HG03280 (cell line): ENCODE data around the gene KCNG2.

Experiments
- ATAC-seq: cut with Tn5 transposase; IDR thresholded peaks from one replicate; pipeline ENCODE4 v1.9.1; 2021; ENCODE audit warnings: mild to moderate bottlenecking, moderate library complexity; ENCODE audit not compliant: unreplicated experiment

KCNG2 gene

DNA sequence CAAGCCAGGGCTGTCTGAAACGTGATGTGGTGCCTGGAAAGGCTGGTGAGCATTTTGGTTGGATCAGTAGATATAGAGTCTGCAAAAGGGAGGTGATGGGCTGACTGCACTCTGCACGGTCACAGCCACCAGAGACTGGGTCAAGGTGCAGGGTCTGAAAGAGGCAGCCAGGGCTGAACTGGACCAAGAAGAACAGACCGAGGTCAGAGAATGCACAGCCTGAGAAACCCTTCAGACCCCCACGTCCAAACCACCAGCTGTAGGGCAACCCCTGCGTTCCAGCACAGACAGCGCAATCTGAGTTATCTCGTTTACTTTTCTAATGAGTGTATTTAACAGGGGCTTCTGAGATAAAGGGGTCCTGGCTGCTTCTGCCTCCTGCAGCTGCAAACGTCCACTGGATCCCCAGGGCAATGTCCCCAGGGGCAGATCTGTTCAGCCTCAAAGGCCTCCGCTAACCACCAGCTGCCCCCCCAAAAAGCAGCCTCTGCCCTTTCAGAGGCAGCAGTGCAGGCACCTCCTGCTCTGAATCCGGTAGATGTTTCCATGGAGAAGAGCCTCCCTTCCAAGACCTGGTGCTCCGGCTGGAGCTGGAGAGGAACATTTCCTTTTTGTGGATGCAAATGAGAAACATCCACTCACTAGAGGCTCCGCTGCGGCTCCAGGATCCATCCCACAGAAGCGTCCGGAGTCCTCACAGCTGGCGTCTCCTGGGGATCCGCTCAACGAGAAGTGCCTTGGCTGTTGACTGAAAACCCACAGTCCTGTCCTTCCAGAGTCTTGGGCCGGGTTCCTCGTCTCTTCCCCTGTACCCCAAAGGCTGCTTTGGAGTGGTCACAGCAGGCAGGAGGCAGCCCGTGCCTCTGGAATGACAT is 970 bp upstream of the KCNG2 start:
- no peak for ATAC-seq

DNA sequence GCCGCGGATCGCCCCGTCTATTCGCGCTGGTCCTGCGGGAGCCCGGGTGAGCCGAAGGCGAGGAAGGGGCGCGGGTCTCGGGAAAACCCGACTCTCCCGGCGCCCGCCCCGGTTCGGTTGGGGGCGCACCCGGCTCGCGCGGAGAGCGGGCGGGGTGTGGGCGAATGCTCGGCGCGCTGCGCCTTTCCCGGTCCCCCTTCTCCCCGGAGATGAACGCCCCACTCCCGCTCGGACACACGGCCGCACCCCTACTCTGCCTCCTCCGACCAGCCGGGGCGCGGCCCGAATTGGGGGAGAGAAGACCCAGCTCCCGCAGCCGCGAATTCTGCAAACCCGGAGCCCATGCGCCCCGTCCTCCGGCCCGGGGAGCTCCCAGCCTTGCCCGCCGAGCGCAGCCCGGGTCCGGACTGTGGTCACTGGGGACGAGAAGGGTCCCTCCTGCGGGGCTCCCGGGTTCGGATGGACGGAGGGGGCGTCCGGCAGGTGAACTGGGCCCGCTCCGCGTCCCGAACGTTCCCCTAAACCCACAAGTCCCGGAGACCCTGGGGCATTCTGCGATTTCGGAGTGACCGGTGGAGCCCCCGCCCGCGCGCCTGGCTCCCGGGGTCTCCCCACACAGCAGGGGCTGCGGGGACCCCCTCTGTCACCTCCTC is 734 bp downstream of the KCNG2 start:
- no peak for ATAC-seq

DNA sequence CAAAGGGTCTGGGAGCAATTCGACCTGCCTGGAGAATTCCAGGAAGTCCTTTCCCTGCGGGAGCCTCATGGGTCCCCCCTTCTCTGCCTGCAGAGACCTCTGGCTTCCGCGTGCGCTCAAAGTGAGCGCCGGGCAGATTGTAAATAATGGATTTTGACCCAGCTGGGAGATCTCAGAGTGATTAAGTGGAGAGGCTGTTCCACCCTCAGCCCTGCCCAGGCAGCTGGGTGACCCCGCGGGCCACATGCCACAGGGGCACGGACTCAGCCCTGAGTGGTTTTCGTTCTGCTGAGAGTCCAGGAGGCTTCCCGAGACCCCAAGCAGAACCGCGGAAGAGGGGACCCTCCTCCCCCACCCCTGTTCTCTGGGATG is 1.2 kb downstream of the KCNG2 start:
- no peak for ATAC-seq

DNA sequence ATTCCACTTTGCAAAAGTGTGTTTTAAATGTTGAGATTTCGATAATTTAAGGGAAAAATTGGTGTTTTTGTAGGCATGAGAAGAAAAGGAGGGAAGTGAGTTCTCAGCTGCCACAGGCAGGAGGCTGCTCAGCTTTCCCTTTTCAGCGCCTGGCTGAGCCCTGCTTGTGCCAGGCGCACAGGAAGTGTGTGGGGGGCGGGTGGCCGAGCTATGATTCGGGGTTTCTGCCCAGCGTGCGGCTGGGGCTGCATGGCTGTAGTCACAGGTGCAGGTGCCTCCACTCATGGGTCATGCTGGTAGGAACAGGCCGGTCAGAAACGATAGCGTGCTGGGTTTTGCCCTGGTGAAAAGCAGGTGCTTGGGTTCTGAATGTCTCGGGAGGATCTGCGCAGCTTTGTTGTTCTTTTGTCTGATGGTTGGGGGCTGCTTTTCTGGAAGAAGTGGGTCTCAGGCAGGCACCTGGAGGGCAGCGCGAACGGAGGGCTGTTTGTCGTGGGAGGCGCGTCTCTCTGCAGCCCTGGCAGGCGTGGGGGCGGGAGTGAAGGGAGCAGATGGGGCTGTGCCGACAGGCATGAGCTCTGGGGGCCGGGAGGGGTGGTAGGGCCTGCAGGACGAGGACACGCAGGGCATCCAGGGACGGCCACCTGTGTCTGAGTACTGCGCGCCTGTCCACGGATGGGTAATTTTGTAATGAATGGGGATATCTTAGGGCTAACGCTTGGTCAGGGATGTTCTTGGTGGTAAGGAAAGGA is 2.1 kb downstream of the KCNG2 start:
- ATAC-seq = no peak

DNA sequence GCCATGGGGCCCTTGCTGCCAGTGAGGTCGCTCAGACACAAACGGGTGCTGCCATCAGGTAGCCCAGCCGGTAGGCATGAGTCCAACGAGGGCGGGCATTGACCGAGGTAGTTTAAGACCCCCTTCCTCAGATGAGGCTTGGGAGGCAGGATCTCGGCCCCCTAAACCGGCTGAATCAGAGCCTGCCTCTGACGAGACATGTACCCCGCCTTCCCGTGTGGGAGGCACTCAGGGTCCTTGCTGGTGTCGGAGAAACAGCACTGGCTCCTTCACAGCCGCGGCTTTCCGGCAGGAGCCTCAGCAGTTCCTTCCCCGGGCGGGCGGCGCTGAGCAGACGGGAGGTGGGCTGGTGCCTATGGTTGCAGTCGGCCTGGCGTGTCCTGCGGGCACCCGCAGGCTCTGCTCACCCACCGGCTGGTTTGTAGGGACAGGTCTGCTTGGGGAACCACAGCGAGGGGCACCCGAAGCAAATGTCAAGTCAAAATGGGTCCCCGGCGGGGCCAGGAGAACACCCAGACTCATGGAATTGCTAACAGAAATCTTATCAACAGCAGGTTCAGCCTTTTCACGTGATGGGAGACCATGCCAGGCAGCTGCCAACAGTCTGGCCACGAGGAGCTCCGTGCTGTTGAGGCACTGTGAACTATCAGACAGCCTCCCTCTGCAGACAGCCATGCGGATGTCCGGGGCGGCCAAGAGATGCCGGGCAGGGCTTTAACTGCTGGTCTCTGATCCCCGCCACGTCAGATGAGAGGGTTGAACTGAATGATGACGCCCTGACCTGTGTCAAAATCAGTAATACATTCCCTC is 2.8 kb downstream of the KCNG2 start:
- ATAC-seq = no peak

DNA sequence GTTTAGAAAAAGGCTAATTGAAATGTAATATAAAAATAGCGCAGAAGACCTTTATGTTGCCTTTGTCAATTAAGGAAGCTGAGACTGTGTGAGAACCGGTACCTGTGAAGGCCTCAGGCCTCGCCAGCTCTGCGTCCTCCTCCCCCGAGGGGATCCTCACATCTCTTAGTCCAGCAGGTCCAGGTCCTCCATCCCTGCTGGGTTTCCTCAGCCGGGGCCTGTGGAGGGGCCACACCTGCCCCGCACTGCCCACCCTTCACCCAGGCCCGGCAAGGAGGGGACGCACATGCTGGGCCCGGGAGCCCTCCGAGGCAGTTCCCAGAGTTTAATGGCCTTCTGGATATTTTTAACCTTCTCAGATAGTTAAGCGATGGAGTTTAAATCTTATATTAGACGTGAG is 3.5 kb downstream of the KCNG2 start:
- ATAC-seq = no peak

DNA sequence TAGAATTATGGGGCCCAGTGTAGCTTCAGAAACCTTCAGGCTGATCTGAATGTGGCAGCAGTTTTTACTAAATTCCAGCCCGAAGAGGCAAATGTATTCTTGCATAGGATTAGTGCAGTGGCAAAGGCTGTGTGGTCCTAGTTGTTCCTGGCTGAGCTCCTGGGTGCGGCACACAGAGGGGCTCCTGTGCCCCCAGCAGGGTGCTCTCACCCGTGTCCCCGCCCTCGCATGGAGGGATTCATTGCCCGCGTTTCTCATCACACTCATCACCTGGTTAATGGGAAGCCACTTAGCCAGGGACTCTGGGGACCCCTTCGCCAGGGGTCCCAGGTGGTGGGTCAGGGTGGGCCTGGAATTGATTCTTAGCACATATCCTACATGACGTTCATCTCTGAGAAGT is 3.9 kb downstream of the KCNG2 start:
- ATAC-seq = no peak

DNA sequence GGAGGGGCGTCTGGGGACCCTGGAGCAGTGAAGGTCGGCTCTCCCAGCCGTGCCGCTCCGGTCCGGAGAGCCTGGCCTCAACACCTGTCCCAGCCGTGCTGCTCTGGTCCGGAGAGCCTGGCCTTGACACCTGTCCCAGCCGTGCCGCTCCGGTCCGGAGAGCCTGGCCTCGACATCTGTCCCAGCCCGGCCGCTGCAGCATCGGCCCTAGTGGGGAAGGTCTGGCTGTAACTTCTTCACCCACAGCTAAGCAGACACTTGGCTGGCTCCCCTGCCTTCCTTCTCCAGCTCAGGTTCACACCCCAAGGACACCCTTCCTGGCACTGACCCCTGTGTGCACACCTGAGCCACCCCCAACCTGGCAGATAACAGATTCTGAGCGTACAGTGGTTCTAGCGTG is 4.6 kb downstream of the KCNG2 start:
- ATAC-seq = no peak

DNA sequence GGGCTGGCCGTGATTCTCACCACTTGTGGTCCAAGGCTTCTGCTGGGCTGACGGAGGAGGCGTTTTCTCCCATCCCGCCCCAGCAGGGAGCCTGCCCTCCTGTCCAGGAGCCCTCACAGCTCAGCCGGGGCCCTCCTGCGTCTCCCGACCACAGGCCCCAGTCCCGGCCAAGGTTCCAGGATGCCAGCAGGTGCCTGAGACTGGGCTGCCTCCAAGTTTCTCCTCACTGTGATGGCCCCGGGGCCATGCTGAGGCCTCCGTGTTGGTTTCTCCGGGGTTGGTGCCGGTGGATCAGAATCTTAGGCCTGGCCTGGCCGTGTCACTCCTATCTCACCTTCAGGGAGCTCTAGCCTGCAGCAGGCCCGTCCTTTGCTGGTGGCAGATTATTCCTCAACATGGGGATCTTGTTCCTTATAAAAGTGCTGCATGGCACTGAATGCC is 5.9 kb downstream of the KCNG2 start:
- no peak for ATAC-seq

DNA sequence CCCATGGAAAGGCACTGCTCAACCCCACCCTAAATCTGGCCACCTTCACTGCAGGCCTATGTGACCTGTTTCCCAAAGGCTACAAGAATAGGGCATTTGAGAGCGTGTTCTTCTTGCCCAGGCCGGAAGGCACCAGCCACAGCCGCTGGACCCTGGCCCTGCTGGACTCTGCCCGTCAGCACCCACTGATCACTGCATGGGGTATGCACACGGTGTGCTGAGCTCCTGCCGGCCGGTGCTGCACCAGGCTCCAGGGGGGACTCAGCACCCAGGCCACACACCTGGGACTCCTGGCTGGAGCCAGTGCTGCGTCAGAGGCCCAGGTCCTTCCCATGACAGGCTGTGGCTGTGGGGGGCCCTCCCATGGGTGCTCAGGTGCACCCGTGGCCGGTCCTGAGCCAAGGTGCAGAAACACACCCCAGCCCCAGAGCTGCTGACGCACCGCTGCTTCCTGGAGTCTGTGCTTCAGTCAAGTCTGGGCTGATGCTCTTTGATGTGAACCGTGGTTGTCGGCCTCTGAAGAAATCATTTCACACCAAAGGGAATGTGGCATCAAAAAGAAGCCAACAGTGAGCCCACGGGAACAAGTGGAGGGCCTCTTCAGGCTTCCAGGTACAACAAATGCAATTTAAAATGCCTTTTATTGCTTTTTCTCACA is 6.5 kb downstream of the KCNG2 start:
- ATAC-seq = no peak

DNA sequence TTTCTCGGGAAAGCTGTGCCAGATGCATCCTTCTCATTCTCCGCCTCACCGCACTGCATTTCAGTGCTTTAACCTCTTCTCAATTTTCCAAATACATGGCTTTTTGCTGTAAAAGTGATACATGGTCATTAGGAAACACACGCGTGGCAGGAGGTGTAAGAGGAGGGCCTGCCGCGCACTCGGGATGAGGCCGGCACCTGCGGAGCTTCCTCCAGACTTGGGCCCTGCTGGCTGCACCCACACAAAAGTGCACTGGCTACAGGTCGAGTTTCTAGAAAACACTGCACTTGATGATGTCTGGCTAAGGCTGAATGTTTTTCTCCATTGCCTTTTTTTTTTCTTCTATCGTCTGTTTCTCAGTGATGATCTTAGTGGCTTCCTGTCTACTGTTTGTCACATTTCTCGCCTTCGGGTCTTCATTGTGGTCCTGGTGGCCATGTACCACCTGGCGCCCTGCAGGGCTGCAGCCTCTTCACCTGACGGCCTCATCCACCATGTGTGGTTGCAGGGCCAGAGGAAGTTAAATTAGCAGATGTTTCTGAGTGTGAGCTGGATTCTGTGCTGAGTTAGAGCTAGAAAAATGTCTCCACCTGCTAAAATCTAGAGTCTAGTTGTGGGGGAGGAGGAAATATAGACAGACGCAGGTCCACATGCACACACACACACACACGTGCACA is 7.6 kb downstream of the KCNG2 start:
- no peak for ATAC-seq

DNA sequence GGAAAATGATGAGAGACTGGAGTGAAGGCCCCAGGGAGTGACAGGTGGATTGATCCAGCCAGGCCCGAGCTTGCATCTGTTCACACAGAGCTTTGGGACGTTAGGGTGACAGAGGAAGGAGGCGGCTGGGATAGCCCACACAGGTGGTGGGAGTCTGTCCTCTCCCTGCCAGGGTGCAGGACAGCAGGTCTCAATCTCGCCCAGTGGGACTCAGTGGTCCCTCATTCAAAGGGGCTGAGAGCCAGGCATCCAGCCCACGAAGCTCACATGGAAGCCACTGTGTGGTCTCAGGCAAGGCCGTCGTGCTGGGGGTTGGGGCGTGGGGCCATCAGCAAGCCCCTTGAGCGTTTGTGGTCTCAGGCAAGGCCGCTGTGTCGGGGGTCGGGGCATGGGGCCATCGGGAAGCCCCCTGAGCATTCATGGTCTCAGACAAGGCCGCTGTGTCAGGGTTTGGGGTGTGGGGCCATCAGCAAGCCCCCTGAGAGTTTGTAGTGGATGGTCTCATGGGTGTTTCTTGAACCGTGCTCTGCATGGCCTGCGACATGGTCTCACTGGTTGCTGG is 8.3 kb downstream of the KCNG2 start:
- ATAC-seq = no peak

DNA sequence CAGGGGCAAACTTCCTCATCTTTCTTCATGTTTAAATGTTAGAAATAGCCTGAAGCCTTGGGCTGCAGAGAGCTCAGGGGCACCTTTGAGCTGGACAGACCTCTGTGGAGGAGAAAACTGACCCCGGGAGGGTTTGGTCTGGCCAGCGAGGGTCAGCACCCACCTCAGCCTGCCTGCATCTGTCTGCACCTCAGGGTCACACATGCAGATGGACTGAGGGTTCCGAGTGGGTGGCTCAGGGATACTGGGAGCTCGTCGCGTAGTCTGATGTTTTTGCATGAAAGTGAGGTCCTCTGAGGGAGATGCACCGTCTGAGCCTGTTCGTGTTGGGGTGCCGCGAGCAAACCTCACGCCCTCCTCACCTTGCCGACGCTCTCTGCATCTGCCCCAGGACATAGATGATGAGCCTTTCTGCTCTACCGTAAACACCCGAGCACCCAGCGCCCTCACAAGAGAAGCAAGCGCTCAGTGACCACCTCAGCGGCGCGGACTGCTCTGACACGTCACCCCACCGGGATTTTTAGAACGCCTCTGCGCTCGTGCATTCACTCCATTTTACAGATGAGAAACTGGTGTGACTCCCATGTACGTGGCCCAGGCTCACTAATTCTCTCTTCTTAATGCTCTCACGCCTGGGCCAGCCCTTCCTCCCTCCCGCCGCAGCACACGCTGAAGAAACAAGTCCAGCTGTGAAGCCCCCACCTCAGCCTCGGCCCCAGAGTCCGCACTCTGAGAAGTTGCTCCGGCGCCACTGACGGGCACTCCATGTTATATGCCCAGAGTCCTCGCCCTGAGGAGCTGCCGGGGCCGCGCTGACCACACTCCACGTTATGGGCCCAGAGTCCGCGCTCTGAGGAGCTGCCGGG is 9.5 kb downstream of the KCNG2 start:
- no peak for ATAC-seq

DNA sequence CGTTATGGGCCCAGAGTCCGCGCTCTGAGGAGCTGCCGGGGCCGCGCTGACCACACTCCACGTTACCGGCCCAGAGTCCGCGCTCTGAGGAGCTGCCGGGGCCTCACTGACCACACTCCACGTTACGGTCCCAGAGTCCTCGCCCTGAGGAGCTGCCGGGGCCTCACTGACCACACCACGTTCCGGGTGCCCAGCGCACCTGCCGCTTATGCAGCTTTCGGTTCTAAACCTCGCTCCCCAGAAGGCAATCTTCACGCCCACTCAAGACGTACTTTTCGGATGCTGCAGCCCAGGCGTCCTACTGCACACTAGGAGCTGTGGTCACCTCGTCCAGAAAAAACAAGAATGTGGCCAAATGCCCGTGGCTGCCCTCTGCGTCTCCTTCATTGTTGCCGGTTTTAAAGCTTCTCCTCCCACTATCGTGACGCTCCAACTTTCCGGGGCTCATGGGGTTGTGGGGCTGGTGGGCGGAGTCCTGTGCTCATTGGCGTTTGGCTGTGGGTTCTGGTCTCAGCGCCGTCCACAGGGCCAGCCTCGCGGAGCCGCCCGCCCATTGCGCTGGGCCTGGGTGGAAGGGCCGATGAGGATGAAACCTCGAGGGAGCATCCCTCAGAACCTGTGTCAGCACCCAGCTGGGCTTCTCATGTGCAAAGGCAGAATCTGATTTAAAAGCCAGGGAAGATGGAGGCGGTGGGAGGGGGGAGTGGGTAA is 11.9 kb downstream of the KCNG2 start:
- ATAC-seq = no peak

DNA sequence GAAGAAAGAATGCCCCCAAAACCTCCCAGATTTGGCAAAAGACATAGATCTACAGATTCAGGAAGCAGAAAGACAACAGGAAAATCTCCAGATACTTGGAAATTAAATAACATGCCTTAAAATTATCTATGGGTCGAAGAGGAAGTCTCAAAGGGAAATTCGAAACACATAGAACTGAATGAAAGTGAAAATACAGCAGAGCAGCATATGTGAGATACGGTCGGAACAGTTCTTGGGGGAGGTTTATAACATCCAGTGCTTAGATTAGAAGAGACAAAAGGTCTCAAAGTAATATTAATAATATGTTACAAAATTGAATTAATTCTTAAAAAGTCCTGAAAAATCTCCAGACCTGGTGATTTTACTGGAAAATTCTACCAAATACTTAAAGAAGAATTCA is 14.3 kb downstream of the KCNG2 start:
- no peak for ATAC-seq

DNA sequence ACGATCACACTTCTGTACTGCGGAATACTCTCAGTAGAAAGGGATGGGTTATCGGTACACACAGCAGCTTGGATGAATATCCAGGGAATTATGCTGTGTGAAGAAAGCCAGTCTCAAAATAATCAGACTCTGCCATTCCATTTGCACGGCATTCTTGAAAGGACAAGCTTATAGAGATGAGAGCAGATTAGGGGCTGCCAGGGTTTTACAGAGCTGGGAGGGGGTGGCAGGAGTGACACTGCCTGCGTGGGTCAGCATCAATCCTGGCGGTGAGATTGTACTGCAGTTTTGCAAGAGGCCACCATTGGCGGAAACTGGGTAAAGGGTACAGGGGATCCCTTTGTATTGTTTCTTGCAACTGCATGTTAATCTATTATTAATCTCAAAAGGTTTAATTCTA is 16.6 kb downstream of the KCNG2 start:
- no peak for ATAC-seq

DNA sequence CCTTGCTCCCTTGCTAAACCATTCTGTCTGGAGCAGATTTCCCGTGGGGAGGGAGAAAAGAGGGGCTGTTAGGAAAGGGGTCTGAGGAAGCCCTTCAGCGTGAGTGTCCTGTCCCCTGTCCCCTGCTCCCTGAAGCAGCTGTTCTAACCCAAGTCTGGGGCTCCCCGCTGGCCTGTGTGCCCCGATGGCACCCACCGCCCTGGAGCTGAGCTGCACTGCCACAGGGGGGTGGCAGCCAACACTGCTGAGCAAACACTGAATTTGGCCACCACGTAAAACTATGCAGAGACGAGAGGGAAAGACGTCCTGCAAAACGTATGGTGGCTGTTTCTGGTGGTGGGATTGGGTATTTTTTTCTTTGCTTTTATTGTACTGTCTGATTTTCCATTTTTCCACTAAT is 17.9 kb downstream of the KCNG2 start:
- ATAC-seq = no peak

DNA sequence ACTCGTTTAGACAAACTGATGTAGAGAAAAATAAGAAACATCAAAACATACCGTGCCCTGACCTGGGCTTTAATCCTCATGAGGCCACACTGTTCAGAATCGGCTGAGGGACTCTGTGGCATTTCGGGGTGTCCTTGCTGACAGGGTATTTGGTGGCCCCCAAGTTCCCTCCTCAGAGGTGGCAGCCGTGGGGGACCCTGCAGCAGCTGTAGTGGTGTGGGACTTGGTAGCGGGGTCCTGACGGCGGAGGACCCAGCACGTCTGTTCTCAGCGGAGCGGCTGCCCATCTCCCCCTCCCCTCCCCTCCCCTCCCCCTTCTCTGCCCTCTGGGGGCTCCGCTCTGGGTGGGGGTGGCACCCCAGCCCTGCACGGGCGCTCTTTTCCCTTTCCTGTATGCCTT is 18.4 kb downstream of the KCNG2 start:
- ATAC-seq = no peak
